HEK293T (cell line): Measurements from ENCODE around the gene TULP1.

ENCODE experiments used
- BHLHE40 ChIP-seq: fragments of 450-650 bp; IDR thresholded peaks from 2 replicates; pipeline ENCODE4 v1.6.1; 2016; ENCODE audit warnings: mild to moderate bottlenecking, moderate library complexity, borderline replicate concordance
- CTBP1 ChIP-seq: fragments of 450-650 bp; IDR thresholded peaks from 2 replicates; pipeline ENCODE4 v1.6.1; 2016; ENCODE audit warnings: borderline replicate concordance
- FOXK2 ChIP-seq: fragments of 450-650 bp; IDR thresholded peaks from 2 replicates; pipeline ENCODE4 v1.6.1; 2016; ENCODE audit warnings: mild to moderate bottlenecking
- FOXM1 ChIP-seq: fragments of 450-650 bp; IDR thresholded peaks from 2 replicates; pipeline ENCODE4 v1.6.1; 2017; ENCODE audit warnings: mild to moderate bottlenecking, borderline replicate concordance
- L3MBTL2 ChIP-seq: fragments of 450-650 bp; conservative IDR thresholded peaks from 2 replicates; pipeline ENCODE4 v1.6.1; 2016; ENCODE audit warnings: mild to moderate bottlenecking
- LEF1 ChIP-seq: fragments of 450-650 bp; IDR thresholded peaks from 2 replicates; pipeline ENCODE4 v1.6.1; 2017; ENCODE audit warnings: mild to moderate bottlenecking, borderline replicate concordance
- NFRKB ChIP-seq: fragments of 450-650 bp; IDR thresholded peaks from 2 replicates; pipeline ENCODE4 v1.6.1; 2016; ENCODE audit warnings: mild to moderate bottlenecking, moderate library complexity
- SP1 ChIP-seq: fragments of 450-650 bp; IDR thresholded peaks from 2 replicates; pipeline ENCODE4 v1.6.1; 2017
- SUZ12 ChIP-seq: fragments of 450-650 bp; IDR thresholded peaks from 2 replicates; pipeline ENCODE4 v1.6.1; 2016; ENCODE audit warnings: mild to moderate bottlenecking
- TARDBP ChIP-seq: fragments of 450-650 bp; IDR thresholded peaks from 2 replicates; pipeline ENCODE4 v1.6.1; 2016
- TF ChIP-seq, protein P1 (sequence below): fragments of 450-650 bp; IDR thresholded peaks from 2 replicates; pipeline ENCODE4 v1.6.1; 2016

DNA sequence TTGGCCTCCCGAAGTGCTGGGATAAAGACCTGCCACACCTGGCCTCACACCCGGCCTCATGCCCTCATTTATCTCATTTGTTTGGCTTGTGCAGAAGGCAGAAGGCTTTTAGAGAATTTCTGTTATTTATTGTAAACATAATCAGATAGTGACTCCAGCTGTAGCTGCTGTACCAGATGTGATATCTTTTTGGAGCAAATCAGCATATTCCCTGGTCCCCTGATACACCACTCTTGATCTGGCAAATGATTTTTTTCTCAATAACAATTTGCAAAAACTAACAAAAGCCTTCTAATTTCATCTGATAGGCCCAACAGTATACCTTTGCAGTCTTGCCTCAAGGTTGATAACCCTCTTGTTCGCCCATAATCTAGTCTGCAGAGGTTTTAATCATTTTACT, 26.5 kb upstream of the TULP1 start:
- TF ChIP-seq NFRKB (no peak), LEF1 (no peak), FOXM1 (no peak), TARDBP (no peak), CTBP1 (no peak), SP1 (no peak), BHLHE40 (no peak), L3MBTL2 (no peak), FOXK2 (no peak), SUZ12 (no peak)
- TF ChIP-seq, protein P1, sequence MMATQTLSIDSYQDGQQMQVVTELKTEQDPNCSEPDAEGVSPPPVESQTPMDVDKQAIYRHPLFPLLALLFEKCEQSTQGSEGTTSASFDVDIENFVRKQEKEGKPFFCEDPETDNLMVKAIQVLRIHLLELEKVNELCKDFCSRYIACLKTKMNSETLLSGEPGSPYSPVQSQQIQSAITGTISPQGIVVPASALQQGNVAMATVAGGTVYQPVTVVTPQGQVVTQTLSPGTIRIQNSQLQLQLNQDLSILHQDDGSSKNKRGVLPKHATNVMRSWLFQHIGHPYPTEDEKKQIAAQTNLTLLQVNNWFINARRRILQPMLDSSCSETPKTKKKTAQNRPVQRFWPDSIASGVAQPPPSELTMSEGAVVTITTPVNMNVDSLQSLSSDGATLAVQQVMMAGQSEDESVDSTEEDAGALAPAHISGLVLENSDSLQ, result no peak
